CD4-positive, alpha-beta T cell (primary cell): ENCODE measurements around the gene C1QC. TPM values are rescaled to one million over a fixed set of nuclear protein-coding genes. Genes with fewer than 3 reads are reported as not detected.

Experiments
- ATAC-seq: fragments of 200-7000 bp; cut with Tn5 transposase; one replicate; pipeline ENCODE4 v1.10.0; 2022; ENCODE audit warnings: mild to moderate bottlenecking; ENCODE audit not compliant: poor library complexity
- CTCF ChIA-PET: fragments of 350-600 bp; sonication (Branson Sonifier 250); formaldehyde crosslinking; loops from one replicate; lab custom pipeline; 2021; ENCODE audit warnings: antibody characterized with exemption, inconsistent platforms; lab: Charles Lee
- POLR2A ChIA-PET: fragments of 350-600 bp; sonication (Branson Sonifier 250); formaldehyde crosslinking; loops from one replicate; lab custom pipeline; 2021; ENCODE audit warnings: antibody characterized with exemption, inconsistent platforms; lab: Charles Lee
- DNase-seq, 14 experiments: peaks; one replicate each; pipeline ENCODE4 v3.0.0-alpha.2; 2013 to 2020; ENCODE audit warnings: mixed read lengths in 2 of 14
- H3K27ac ChIP-seq, 2 donors: one replicate each; pipeline versions ENCODE4 v1.5.1 to v1.7.0; 2013; ENCODE audit warnings: low read length in 2 of 2, low read depth in 1 of 2, mild to moderate bottlenecking in 1 of 2
- H3K27me3 ChIP-seq, 2 experiments: 1 replicate in 1 of 2; 2 replicates in 1 of 2; pipeline versions ENCODE4 v1.6.1 to v1.7.0; 2013; ENCODE audit warnings: low read length in 2 of 2, control low read depth in 1 of 2, mild to moderate bottlenecking in 1 of 2, moderate library complexity in 1 of 2; ENCODE audit not compliant: insufficient read depth in 2 of 2, control insufficient read depth in 1 of 2
- H3K36me3 ChIP-seq: one replicate; pipeline ENCODE4 v1.6.1; 2013; ENCODE audit warnings: low read length, control low read depth; ENCODE audit not compliant: insufficient read depth
- H3K4me1 ChIP-seq: one replicate; pipeline ENCODE4 v1.6.1; 2013; ENCODE audit warnings: low read length, control low read depth; ENCODE audit not compliant: insufficient read depth
- H3K4me3 ChIP-seq: one replicate; pipeline ENCODE4 v1.5.1; 2013; ENCODE audit warnings: mild to moderate bottlenecking, low read length, moderate library complexity
- H3K9me3 ChIP-seq, 2 experiments: 1 replicate in 1 of 2; 2 replicates in 1 of 2; pipeline versions ENCODE4 v1.6.1 to v1.7.0; 2013; ENCODE audit warnings: low read length in 2 of 2, mild to moderate bottlenecking in 2 of 2, control low read depth in 1 of 2, moderate library complexity in 1 of 2; ENCODE audit not compliant: control insufficient read depth in 1 of 2, insufficient read depth in 1 of 2
- H3K27ac Mint-ChIP-seq: one replicate; pipeline ENCODE4 v1.8.0; 2020; ENCODE audit warnings: mixed read lengths
- H3K27me3 Mint-ChIP-seq: one replicate; pipeline ENCODE4 v1.8.0; 2021; ENCODE audit warnings: mixed read lengths
- H3K36me3 Mint-ChIP-seq: one replicate; pipeline ENCODE4 v1.8.0; 2021; ENCODE audit warnings: low read depth, mixed read lengths
- H3K4me1 Mint-ChIP-seq: one replicate; pipeline ENCODE4 v1.8.0; 2021; ENCODE audit warnings: low read depth, mixed read lengths
- H3K4me3 Mint-ChIP-seq: one replicate; pipeline ENCODE4 v1.8.0; 2020; ENCODE audit warnings: mild to moderate bottlenecking, mixed read lengths
- H3K9me3 Mint-ChIP-seq: one replicate; pipeline ENCODE4 v1.8.0; 2020; ENCODE audit warnings: mixed read lengths
- CTCF ChIP-seq: fragments of 200-600 bp; IDR thresholded peaks from one replicate; pipeline ENCODE4 v1.8.0; 2022; ENCODE audit warnings: antibody characterized with exemption, mild to moderate bottlenecking
- intact Hi-C, 2 experiments: fragments of 100-400 bp; cut with DNase I in 1 of 2; cut with micrococcal nuclease in 1 of 2; formaldehyde crosslinking; loops; one replicate each; pipeline versions ENCODE4 v1.15.1 to v1.9.0; 2023 to 2025; cut with DNase I, micrococcal nuclease
- total RNA-seq, 174 experiments: library from RNA in 2 of 174; stranded (reverse) in 2 of 174; gene quantifications; one replicate each; pipeline ENCODE4 v1.2.3 and lab custom pipeline; 2021 to 2026

Gene C1QC
- total RNA-seq, 2 experiments from 2014 or later, result not detected

GRCh38 chr1:22615886-22616285 is 27.5 kb upstream of the C1QC start:
- H3K27me3 Mint-ChIP-seq, result peaks cover 53% of the 10 kb centered on the region
- ATAC-seq, result no peak
- Histone ChIP-seq H3K27me3 (peaks cover 27 to 30% of the 10 kb centered on the region in 2 experiments), H3K27ac (no peak overlapping the region), H3K36me3 (no peaks in the 10 kb centered on the region), H3K4me1 (no peaks in the 10 kb centered on the region), H3K4me3 (no peak overlapping the region), H3K9me3 (peaks cover 0 to 12% of the 10 kb centered on the region in 2 experiments)
- no peak overlapping the region for H3K27ac Mint-ChIP-seq
- no peaks in the 10 kb centered on the region for H3K4me1 Mint-ChIP-seq
- no peak for DNase-seq
- no peaks in the 10 kb centered on the region for H3K36me3 Mint-ChIP-seq
- no peak for TF ChIP-seq CTCF
- no peak overlapping the region for H3K4me3 Mint-ChIP-seq
- intact Hi-C loops, result no loop called here
- POLR2A ChIA-PET, result interaction anchor here (0.5 kb wide), 1 partner anchor 1583 kb away, joined by 3 read pairs; no protein-coding TSS in a partner anchor
- CTCF ChIA-PET, result no interaction called here
- H3K9me3 Mint-ChIP-seq, result no peaks in the 10 kb centered on the region

- intact Hi-C loops, result no loop called here
- Histone ChIP-seq H3K4me3 (no peak overlapping the region), H3K4me1 (no peaks in the 10 kb centered on the region), H3K36me3 (no peaks in the 10 kb centered on the region), H3K27me3 (peaks cover 29 to 30% of the 10 kb centered on the region in 2 experiments), H3K27ac (no peak overlapping the region), H3K9me3 (peaks cover 0 to 12% of the 10 kb centered on the region in 2 experiments)
- Mint-ChIP-seq H3K27me3 (peaks cover 51% of the 10 kb centered on the region), H3K9me3 (no peaks in the 10 kb centered on the region), H3K4me3 (no peak overlapping the region), H3K36me3 (no peaks in the 10 kb centered on the region), H3K27ac (no peak overlapping the region), H3K4me1 (no peaks in the 10 kb centered on the region)
- ATAC-seq (no peak), DNase-seq (no peak)
- TF ChIP-seq CTCF, result no peak
- ChIA-PET CTCF (no interaction called here), POLR2A (no interaction called here)
Measured at GRCh38 chr1:22616571-22616970, 26.9 kb upstream of the C1QC start.

GRCh38 chr1:22618056-22618455 is 25.4 kb upstream of the C1QC start:
- H3K27me3 Mint-ChIP-seq, result peaks cover 51% of the 10 kb centered on the region
- ATAC-seq, result no peak
- H3K27ac ChIP-seq, result no peak overlapping the region
- no peaks in the 10 kb centered on the region for H3K4me1 Mint-ChIP-seq
- intact Hi-C loops, result no loop called here
- H3K27me3 ChIP-seq, result peaks cover 29 to 35% of the 10 kb centered on the region in 2 experiments
- no peak overlapping the region for H3K4me3 ChIP-seq
- ChIA-PET POLR2A (no interaction called here), CTCF (no interaction called here)
- peaks cover 0 to 12% of the 10 kb centered on the region in 2 experiments for H3K9me3 ChIP-seq
- no peak overlapping the region for H3K4me3 Mint-ChIP-seq
- no peak for TF ChIP-seq CTCF
- H3K27ac Mint-ChIP-seq, result no peak overlapping the region
- H3K36me3 Mint-ChIP-seq, result no peaks in the 10 kb centered on the region
- no peak for DNase-seq
- no peaks in the 10 kb centered on the region for H3K4me1 ChIP-seq
- H3K36me3 ChIP-seq, result no peaks in the 10 kb centered on the region
- no peaks in the 10 kb centered on the region for H3K9me3 Mint-ChIP-seq
